KG1 (cell line): Measurements from ENCODE around the gene ZGPAT.

Source experiments
- DNase-seq: peaks from one replicate; lab custom pipeline; 2025; lab: John Stamatoyannopoulos, UW

Gene ZGPAT

DNA sequence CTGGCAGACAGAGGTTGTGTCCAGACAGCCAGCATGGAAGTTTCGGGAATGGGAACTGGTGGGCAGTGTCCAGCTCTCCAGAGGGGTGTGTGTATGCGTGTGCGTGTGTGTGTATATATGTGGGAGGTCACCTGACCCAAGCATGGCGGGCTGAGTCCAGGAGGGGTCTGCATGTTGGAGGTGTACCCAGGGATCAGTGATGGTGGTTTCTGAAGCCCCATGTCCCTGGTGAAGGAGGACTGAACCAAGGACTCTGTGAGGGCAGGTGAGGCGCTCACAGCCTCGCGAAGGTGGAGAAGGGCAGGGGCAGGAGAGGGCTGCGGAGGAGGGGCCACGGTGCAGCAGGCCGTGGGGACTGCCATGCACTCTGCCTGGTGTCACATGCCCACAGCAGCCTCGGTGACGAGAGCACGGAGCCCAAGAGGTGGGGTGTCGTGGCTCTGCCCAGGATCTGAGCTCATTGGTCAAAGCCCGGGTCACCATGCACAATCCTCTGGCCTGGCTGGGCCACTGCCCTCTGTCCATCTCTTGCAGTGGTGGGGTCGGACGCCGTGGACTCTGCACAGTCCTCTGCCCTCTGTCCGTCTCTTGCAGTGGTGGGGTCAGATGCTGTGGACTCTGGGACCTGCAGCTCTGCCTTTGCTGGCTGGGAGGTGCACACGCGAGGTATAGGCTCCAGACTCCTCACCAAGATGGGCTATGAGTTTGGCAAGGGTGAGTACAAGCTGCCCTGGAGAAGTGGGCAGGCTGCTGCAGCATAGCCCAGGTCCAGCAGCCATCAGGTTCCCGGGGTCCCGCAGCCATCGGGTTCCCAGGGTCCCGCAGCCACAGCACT lies 26.5 kb downstream of the ZGPAT start:
- DNase-seq = no peak

DNA sequence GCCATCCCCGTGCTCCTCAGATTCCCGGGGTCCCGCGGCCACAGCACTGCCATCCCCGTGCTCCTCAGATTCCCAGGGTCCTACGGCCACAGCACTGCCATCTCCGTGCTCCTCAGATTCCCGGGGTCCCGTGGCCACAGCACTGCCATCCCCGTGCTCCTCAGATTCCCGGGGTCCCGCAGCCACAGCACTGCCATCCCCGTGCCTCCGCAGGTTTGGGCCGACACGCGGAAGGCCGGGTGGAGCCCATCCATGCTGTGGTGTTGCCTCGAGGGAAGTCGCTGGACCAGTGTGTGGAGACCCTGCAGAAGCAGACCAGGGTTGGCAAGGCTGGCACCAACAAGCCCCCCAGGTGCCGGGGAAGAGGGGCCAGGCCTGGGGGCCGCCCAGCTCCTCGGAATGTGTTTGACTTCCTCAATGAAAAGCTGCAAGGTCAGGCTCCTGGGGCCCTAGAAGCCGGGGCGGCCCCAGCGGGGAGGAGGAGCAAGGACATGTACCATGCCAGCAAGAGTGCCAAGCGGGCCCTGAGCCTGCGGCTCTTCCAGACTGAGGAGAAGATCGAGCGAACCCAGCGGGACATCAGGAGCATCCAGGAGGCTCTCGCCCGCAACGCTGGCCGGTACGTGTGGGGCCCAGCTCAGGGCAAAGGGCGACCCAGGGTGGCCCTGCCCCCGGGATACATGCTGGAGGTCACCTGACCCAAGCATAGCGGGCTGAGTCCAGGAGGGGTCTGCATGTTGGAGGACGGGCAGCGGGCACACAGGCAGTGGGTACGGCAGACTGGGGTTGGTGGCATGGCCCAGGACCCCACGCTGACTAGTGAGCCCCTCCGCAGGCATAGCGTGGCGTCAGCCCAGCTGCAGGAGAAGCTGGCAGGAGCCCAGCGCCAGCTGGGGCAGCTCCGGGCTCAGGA lies 27.4 kb downstream of the ZGPAT start:
- DNase-seq = no peak

DNA sequence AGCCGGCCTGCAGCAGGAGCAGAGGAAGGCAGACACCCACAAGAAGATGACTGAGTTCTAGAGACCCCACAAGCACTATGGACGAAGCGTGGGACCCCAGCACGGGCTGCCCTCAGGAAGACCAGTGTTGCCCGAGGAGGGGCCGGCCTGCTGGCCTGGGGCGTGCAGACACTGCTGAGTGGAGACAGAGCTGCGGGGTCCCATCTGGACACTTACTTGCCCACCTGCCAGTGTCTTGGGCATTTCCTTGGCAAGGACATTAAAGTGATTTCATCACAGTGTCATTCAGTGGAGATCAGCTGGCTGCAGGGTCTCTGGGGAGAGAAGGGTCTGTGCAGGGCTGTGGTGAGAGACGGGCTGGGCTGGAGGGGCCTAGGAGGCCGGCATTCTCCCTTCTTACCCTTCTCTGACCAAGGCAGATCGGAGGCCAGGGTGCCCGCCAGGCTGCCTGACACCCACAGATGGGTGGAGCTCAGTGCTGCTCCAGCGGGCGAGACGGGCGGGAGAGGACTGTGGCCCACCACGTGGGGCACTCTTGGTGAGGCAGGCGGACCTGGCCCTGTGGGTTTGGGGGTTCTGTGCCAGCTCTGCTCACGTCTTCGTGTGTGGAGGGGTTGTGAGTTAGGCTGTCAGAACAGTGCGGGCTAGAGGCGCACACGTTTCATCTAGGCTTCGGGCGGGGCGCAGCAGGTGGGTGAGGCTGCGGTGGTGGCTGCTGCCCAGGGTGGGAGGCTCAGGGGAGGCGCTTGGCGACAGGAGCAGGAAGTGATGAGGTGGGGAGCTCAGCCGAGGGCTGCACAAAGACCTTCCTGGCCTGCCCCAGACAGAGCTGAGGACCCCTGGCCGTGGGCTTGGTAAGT lies 28.2 kb downstream of the ZGPAT start, which contains the start of gene LIME1:
LIME1 (plus strand) TSS at position 806 of the 860 bp plus-strand sequence. CDS start 886 bp downstream, outside the sequence.
- no peak for DNase-seq

DNA sequence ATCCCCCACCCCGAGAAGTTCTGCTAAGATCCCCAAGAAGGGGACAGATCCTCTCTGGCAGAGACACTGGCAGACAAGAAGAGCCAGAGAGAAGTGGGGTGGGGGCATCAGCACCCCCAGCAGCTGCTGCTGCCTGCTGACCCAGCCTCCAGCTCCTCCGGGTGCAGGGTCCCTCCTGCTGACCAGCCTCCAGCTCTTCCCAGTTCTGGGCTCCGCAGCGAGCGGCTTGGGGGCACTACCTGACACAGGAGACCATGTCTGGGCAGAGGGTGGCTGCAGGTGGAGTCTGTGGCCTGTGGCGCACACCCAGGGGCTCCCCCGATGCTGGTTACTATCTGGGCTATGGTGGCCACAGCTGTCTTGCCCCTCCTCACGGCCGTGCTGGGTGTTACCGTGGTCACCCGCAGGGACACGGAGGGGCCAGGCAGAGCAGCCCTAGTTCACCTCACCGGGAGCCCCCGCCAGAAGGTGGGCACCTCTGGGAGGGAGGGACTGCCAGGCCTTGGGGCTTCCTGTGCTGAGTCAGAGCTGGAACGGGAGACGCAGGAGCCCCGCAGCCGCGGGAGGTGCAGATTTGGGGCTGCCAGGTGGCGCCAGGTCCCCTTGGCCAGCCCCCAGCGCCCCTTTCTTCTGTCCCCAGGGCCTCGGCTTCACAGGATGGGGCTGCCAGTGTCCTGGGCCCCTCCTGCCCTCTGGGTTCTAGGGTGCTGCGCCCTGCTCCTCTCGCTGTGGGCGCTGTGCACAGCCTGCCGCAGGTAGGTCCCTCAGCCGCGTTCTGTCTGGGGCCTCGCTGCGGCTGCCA lies 29.3 kb downstream of the ZGPAT start:
- DNase-seq = no peak

DNA sequence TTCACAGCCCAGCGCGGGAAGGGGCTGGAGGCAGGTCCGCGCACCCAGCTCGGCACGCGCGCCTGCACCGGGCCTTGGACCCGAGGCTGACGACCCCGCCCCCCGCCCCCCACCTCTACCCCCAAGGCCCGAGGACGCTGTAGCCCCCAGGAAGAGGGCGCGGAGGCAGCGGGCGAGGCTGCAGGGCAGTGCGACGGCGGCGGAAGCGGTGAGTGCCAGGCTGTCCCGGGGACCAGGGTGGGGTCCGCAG lies 29.8 kb downstream of the ZGPAT start:
- DNase-seq = no peak

DNA sequence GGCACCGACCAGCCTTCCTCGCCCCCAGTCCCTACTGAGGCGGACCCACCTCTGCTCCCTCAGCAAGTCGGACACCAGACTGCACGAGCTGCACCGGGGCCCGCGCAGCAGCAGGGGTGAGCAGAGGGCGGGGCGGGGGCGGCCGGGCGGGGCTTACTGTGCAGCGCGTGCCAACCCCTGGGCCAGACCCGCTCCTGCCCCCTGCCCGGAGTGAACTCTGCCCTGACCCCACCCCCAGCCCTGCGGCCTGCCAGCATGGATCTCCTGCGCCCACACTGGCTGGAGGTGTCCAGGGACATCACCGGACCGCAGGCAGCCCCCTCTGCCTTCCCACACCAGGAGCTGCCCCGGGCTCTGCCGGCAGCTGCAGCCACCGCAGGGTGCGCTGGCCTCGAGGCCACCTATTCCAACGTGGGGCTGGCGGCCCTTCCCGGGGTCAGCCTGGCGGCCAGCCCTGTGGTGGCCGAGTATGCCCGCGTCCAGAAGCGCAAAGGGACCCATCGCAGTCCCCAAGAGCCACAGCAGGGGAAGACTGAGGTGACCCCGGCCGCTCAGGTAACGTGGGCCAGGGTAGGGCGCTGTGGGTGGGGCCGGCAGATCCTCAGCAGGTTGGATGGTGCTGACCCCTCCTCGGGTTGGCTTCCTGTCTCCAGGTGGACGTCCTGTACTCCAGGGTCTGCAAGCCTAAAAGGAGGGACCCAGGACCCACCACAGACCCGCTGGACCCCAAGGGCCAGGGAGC lies 30.3 kb downstream of the ZGPAT start:
- no peak for DNase-seq

DNA sequence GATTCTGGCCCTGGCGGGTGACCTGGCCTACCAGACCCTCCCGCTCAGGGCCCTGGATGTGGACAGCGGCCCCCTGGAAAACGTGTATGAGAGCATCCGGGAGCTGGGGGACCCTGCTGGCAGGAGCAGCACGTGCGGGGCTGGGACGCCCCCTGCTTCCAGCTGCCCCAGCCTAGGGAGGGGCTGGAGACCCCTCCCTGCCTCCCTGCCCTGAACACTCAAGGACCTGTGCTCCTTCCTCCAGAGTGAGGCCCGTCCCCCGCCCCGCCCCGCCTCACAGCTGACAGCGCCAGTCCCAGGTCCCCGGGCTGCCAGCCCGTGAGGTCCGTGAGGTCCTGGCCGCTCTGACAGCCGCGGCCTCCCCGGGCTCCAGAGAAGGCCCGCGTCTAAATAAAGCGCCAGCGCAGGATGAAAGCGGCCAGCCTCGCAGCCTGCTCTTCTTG lies 30.9 kb downstream of the ZGPAT start:
- no peak for DNase-seq

DNA sequence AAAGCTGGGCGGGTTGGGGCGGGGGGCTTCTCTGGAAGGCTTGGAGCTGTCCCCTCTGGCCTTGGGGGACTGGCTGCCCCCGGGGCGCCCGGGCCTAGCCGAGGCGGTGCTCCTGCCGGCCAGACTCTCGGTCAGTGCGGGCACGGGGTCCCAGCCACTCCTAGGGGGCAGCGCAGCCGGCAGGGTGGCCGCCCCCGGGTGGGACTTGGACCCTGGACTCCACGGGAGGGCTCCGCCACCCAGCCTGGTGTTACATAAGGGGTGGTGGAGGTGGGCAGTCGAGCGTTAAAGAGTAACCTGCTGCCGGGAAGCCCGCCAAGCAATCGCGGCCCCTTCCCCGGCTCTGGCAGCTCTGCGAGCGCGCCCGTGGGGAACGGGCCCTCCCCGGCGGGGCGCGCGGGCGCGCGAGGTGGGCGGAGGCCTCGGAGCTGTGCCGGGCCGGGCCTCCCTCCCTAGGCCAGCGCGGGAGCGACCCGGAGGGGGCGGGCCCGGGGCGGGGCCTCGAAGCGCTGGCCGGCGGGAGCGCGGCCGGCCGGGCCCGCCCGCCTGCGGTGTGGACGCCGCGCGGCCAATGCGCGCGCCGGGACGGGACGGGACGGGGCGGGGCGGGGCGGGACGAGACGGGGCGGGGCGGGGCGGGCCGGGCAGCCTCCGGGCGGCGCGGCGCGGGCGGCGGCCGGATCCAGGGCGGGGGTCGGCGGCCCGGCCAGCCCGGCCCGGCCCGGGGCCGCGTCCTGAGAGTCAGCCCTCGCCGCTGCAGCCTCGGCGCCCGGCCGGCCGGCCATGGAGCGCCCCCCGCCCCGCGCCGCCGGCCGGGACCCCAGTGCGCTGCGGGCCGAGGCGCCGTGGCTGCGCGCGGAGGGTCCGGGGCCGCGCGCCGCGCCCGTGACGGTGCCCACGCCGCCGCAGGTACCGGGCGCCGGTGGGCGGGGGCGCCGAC lies 31.6 kb downstream of the ZGPAT start, which contains the start of gene SLC2A4RG:
SLC2A4RG (plus strand) TSS at position 647 of the 940 bp plus-strand sequence; CDS start at position 784, 137 bp downstream.
- no peak for DNase-seq

DNA sequence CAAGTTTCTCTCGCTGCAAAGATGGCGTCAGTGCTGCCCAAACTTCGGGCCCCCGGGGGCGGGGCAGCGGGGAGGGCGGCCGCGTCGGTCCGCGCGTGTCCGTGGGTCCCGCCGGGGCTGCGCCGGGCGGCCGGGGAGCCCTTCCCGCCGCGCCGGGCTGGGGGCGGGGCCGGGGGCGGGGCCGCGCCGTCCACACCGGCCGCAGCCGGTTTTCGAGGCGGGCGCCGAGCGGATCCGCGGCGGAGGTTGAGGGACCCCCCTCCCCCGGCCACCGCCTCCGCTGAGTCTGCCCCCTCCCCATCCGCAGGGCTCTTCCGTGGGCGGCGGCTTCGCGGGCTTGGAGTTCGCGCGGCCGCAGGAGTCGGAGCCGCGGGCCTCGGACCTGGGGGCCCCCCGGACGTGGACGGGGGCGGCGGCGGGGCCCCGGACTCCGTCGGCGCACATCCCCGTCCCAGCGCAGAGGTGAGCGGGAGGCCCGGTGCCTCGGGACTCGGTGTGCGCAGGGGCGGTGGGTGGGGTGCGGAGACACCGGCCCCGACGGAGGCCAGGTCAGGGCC lies 32.3 kb downstream of the ZGPAT start:
- no peak for DNase-seq

DNA sequence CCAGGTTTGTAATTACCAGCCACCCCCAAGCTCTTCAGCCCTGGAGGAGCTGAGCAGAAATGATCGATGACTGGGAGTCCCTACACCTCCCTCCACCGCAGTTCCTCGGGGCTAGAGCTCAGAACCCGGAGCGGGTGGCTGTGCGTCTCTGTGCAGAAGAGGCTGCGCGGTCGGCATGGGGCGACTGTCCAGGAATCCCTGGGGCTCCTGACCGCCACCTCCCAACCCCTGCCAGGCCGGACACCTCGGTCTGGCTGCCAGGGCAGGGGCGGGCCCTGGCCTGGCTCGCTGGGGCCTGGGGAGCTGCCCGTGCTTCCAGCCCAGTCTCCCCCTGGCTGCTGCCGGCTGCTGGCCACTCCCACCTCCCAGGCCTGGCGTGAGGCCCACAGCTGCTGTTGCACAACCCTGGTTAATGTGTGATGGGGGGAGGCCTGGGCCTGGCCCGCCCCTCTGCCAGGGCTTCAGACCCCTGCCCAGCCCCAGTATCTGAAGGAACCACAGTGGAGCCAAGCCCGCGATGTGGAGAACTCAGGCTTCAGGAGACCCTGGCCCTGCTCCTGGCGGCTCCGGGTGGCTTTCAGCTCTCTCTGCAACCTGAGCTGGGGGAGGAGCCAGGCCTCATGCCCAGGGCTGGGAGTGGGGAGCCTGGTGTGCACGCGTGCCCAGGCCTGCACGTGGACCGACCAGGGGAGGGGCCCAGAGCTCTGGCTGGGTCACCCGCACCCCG lies 33.0 kb downstream of the ZGPAT start:
- DNase-seq = no peak

DNA sequence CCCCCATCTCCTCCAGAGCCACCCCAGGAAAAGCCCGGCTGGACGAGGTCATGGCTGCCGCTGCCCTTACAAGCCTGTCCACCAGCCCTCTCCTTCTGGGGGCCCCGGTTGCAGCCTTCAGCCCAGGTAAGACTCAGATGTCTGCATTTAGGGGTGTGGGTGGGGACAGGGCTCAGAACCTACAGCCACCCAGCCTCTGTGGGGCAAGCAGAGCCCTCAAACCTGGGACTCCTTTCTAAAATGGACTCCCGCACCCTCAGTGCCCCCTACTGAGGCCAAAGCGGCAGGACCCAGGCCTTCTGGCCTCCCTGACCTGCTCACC lies 33.5 kb downstream of the ZGPAT start:
- DNase-seq = no peak

DNA sequence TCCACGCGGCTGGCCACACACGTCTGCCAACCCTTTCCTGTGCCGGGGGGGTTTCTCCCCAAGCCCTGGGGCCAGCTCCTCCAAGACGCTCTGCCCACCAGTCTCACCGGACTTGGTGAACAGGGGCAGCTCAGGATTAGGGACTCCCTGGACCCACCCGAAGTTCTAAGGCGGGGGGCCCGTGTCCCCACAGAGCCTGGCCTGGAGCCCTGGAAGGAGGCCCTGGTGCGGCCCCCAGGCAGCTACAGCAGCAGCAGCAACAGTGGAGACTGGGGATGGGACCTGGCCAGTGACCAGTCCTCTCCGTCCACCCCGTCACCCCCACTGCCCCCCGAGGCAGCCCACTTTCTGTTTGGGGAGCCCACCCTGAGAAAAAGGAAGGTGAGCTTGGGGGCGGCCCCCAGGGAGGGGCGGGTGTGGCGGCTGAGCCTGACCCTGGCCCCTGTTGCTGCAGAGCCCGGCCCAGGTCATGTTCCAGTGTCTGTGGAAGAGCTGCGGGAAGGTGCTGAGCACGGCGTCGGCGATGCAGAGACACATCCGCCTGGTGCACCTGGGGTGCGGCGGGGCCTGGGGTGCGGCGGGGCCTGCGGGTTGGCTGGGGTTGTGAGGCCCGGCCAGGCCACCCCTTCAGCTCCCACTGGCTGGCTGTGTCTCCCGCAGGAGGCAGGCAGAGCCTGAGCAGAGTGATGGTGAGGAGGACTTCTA lies 34.0 kb downstream of the ZGPAT start:
- DNase-seq = no peak

DNA sequence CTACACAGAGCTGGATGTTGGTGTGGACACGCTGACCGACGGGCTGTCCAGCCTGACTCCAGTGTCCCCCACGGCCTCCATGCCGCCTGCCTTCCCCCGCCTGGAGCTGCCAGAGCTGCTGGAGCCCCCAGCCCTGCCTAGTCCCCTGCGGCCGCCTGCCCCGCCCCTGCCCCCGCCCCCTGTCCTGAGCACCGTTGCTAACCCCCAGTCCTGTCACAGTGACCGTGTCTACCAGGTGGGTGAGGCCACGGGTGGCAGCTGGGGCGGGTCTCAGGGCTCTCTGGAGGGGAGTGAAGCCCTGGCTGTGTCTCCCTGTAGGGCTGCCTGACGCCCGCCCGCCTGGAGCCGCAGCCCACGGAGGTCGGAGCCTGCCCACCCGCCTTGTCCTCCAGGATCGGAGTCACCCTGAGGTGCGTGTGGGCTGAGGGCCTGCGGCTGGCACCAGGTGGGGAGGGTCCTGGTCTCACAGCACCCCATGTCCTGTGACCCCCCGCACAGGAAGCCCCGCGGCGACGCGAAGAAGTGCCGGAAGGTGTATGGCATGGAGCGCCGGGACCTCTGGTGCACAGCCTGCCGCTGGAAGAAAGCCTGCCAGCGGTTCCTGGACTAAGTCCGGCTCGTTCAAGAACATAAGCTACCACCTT lies 34.7 kb downstream of the ZGPAT start:
- no peak for DNase-seq

DNA sequence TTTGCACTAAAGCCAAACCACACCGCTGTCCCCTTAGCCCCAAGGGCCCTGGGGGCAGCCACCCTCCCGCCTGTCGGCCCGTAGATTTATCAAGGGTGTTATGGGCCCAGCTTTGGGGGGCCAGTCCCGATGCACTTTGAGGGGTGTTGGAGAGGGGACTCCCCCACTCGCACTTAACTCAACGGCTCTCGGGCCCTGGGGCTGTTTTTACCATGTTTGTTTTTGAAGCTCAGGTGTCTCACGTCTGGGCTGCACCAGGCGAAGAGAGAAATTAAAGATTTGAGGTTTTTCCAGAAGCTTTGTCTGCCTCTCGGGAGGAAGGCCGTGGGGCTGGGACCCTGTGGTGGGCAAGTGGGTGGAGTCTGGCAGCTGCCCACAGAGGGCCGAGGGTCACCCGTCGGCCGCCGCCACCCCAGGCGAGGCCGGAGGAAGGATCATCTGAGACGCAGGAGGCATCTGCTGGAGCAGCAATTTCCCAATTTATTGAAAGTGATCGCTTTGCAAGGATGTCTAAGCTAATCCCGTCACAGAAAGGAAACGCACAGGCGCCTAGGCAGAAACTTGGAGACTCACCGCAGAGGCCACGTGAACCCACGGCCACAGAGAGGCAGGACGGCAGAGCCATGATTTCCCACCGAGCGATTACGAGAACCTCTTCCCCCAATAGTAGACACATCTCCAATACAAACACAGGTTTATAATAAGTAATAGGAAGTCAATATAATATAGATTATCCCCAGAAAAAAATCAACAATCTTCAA lies 35.6 kb downstream of the ZGPAT start:
- DNase-seq = no peak

DNA sequence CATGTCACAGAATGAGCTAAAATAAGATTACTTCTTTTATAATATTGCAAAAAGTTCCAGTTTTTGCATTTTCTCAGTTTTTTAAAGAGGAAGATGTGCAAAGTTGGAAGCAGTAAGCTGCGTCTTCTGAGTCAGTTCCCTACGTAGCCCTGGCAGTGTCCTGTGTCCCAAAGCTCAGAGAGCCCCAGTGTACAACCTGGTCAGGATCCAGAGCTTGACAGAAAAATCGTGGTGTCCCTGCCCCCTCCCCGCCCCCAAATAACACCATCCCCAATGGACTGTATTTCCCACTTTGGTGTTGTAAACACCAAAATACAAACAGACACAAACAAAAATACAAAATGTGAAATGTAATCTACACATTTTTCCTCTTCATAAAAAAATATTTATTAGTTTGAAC lies 36.3 kb downstream of the ZGPAT start:
- DNase-seq = no peak

DNA sequence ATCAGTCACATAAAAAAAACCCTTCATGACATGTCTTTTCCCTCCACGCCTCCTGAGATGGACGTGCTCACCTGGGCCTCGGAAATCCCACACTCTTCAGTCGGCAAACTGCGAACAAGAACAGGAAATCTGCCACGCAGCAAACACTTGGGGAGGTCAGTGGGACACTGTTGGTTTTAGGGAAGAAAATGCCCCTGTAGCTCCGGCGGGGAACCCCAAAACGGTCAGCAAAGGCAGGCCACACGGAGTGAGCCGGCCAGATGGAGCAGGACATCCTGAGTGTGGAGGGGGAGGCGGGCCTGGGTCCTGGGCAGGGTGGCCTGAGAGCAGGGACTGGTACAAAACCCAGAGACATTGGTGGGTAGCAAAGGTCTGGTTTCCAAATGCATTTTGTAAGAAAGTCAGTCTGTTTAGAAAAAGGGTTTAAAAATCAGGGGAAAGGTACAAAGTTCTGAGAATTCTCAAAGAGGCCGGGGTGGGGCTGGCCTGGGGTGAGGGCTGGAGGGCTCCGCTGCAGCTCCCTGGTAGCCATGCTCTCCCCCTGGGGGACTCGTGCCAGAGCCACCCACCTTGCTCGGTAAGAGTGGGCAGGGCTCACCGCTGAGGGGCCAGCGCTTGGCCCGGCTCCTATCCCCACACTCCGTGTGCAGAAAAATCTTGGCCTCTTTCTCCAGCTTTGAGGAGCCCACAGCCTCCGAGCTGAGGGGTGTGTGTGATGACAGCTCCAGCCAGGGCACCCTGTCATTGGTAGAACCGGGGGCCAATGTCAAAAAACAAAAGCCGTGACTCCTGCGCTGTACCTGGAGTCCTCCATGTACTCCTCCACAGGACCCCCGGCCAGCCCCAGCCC lies 37.0 kb downstream of the ZGPAT start:
- no peak for DNase-seq
